Fibroblast of mammary gland (primary cell): ENCODE data around the gene STING1.
A peak's percentile ranks its signal among the peaks of the same experiment; 100 is the strongest.
"Not testable (repeated sequence)": the region's sequence is repeated elsewhere in the genome, so short reads cannot be mapped to it uniquely, and the experiment has no call there.

Experiments
- DNase-seq: peaks from one replicate; pipeline ENCODE4 v3.0.0-alpha.2; 2010; ENCODE audit warnings: low read depth
- H3K4me3 ChIP-seq: 2 replicates; pipeline ENCODE4 v1.5.1; 2011; ENCODE audit warnings: low read depth, mild to moderate bottlenecking, low read length, moderate library complexity; ENCODE audit not compliant: control insufficient read depth
- CTCF ChIP-seq: conservative IDR thresholded peaks from 2 replicates; pipeline ENCODE4 v1.5.1; 2011; ENCODE audit warnings: low read depth, low read length, inconsistent platforms; ENCODE audit not compliant: control insufficient read depth, insufficient read depth

The STING1 gene

DNA sequence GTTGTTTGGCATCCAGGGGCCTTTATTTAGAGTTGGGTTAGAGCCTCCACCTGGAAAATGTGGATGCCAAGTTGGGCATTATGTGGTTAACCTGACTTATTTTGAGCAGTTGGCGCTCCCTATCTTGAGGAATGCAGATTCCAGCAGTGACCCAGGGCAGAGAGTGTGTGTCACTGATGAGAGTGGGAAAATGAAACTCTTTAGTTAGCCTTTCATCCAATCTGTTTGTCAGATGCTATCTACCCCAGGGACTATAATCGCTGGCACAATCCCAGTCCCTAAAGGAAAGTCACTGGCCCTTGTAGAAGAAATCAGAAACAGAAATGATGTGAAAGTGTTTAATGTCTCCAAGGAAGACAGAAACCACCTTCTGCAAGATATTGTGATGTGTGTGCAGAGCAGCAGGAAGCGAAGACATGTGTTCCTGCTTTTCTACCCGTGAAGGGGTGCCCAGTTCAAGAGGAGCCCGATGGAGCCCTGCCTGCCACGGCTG is 10.2 kb upstream of the STING1 start:
- TF ChIP-seq CTCF: no peak
- no peak overlapping the region for H3K4me3 ChIP-seq
- DNase-seq: peak; percentile 38

GRCh38 chr5:139488260-139488659 is 5.7 kb upstream of the STING1 start:
- no peak for DNase-seq
- TF ChIP-seq CTCF: no peak

DNA sequence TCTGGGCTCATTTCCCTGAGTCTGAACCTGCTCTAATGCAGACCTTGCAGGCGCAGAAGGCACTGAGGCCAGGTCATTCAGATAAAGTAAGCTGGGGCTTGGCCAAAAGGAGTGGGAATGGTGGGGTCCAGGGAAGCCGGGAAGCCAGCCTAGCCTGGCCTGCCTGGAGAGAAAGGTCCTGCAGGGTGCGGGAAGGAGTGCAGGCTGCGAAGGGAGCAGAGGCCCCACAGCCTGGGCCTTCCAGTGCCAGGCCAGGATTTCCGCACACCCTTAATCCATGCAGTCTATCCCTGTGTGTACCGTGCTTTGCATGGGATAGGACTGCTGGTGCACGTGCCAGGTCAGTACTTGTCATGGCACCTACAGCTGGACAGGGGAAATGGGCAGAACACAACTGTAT is 3.6 kb upstream of the STING1 start:
- TF ChIP-seq CTCF: no peak
- no peak for DNase-seq
- no peak overlapping the region for H3K4me3 ChIP-seq

More at GRCh38 chr5:139488260-139488659, 5.7 kb upstream of the STING1 start:
- H3K4me3 ChIP-seq: no peak overlapping the region

GRCh38 chr5:139482890-139483208 is 291 bp upstream of the STING1 start:
- not testable (repeated sequence) for H3K4me3 ChIP-seq, DNase-seq

DNA sequence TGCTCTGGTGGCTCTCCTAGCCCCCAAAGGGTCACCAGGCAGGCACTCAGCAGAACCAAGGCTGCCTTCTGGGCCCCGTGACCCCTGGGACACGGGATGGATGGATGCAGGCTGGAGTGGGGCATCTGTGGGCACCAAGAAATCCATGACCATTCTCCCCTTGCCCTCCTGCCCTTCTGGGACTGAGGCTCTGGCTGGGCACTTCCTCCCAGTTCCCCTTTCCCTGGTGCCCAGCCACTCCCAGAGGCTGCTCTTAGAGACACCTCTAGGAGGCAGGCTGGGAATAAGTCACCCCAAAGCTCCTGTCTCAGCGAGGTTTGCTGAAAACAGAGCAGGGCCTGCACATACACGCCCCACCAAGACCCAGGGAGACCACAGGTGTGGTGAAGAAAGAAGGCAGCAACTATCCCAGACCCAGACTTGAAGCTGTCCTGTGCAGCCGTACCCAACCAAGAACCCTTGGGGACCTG is 943 bp downstream of the STING1 start:
- peak; percentile 34 for DNase-seq
- H3K4me3 ChIP-seq: peak overlapping the region; percentile 53

GRCh38 chr5:139481122-139481533 is 1.4 kb downstream of the STING1 start:
- peak overlapping the region; percentile 53 for H3K4me3 ChIP-seq
- TF ChIP-seq CTCF: no peak
- no peak for DNase-seq

More for the DNA sequence above, 943 bp downstream of the STING1 start:
- TF ChIP-seq CTCF: peak; percentile 22

- H3K4me3 ChIP-seq: not testable (repeated sequence)
Observed at GRCh38 chr5:139479729-139480128, 2.8 kb downstream of the STING1 start.

DNA sequence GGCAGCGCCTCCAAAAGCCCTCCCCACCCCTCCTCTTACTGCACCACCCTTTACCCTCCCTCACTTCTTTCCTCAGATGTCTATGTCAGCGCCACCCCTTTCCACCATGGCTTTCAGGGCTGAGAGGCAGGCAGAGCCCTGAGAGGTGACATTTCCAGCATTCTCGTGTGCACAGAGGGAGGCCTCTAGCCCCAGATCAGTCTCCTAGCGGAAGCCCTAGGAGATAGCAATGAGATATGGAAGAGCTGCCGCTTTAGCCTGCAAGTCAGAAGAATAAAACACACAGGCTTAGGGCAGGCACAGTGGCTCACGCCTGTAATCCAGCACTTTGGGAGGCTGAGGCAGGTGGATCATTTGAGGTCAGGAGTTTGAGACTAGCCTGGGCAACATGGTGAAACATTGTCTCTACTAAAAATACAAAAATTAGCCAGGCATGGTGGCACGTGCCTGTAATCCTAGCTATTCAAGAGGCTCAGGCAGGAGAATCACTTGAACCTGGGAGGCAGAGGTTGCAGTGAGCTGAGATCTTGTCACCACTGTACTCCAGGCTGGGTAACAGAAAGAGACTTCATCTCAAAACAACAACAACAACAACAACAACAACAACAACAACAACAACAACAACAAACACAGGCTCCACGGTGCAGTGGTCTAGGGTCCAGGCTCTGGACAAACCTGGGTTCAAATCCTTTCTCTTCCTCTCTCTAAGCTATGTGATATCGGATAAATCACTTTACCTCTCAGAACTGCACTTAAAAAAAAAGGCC is 3.7 kb downstream of the STING1 start:
- H3K4me3 ChIP-seq, DNase-seq: not testable (repeated sequence)

More at GRCh38 chr5:139479729-139480128, 2.8 kb downstream of the STING1 start:
- DNase-seq: not testable (repeated sequence)
